Left ventricle myocardium inferior (tissue), 1 donor: Measurements from ENCODE around the gene TMEM273. TPM values are rescaled to one million over a fixed set of nuclear protein-coding genes. Genes with fewer than 3 reads are reported as not detected.

Source experiments
- DNase-seq: peaks from one replicate; pipeline ENCODE4 v3.0.0-alpha.2; 2020
- H3K27ac ChIP-seq: fragments of 200-600 bp; replicated peaks from 2 replicates; pipeline ENCODE4 v1.8.0; 2021
- H3K27me3 ChIP-seq: fragments of 200-600 bp; 2 replicates; pipeline ENCODE4 v1.8.0; 2021; ENCODE audit warnings: low read depth
- H3K36me3 ChIP-seq: fragments of 200-600 bp; 2 replicates; pipeline ENCODE4 v1.8.0; 2021
- H3K4me1 ChIP-seq: fragments of 200-600 bp; 2 replicates; pipeline ENCODE4 v1.8.0; 2021
- H3K4me3 ChIP-seq: fragments of 200-600 bp; 2 replicates; pipeline ENCODE4 v1.8.0; 2021; ENCODE audit warnings: mild to moderate bottlenecking, moderate library complexity
- H3K9me3 ChIP-seq: fragments of 200-600 bp; replicated peaks from 2 replicates; pipeline ENCODE4 v1.8.0; 2021
- intact Hi-C: fragments of 100-400 bp; cut with micrococcal nuclease; formaldehyde crosslinking; loops from one replicate; pipeline ENCODE4 v1.11.0; 2022
- long read RNA-seq: library from polyadenylated mRNA; unstranded; transcript quantifications from one replicate; pipeline ENCODE4 v2.0.0, GENCODE V29; 2021
- total RNA-seq: library from RNA; stranded (reverse); fragmentation: NEBNext Ultra II Directional; extraction: Animal tissue kit (Norgen Biotek cat#: 25700); gene quantifications from one replicate; pipeline ENCODE4 v1.2.1, GENCODE V29; 2021
- TF ChIP-seq, protein P1 (sequence below): fragments of 200-600 bp; IDR thresholded peaks from 2 replicates; pipeline ENCODE4 v1.8.0; 2021; ENCODE audit warnings: antibody characterized with exemption, mild to moderate bottlenecking, borderline replicate concordance
- donor health status: DM: no; HTN: yes; CAD: no; lungs with severe emphysema.

The TMEM273 gene, protein sequence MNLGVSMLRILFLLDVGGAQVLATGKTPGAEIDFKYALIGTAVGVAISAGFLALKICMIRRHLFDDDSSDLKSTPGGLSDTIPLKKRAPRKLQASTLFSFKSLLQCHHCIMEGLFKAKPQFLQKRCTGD
- total RNA-seq = 29.0 TPM
- long read RNA-seq, transcript TMEM273-207 (6 exons, 614 nt) = major isoform, 10 of 25 reads
- long read RNA-seq, partial matches to known transcripts = 4 of 25 reads
- long read RNA-seq, other reads (novel, unspliced or antisense) = 10 of 25 reads

DNA sequence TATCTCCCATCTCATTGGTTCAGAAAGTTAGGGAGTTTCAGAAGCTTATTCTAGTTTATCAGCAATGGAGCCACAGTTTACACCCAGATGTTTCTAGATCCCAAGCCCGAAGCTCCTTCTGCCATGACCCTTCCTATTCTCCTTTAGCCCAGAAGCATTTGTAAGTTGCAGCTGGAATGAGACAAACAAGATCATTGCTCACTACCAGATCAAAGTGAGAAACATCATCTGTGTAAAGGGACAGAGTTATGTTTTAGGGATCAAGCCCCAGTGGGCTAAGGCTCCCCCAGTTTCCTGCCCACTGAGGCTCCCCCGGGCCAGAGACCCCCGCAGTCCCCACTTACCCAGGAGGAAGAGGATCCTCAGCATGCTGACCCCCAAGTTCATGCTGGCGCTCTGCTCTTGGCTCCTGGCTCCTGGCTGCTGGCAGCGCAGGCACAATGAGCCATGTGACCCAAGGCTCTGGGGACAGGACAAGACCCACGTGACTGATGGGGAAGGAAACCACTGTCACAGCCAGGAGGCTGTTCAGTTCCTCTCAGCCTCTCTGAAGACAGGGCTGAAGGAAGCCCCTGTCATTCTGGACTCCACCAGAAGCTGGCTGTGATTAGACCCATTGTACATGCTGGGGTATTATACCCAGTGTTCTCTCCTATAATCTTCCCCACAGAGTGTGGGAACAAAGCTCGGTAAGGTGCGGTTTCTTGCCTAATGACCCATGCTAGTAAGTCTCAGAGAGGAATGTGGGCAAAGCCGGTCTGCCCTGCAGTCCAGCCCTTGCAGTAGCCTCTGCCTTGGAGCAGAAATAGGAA is at the start of gene TMEM273:
TMEM273 (minus strand) TSS at position 442 of the 812 bp plus-strand sequence; CDS start at position 387, 55 bp downstream.
- intact Hi-C loops = no loop called here
- no peaks in the 10 kb centered on the region for H3K27me3 ChIP-seq
- DNase-seq = peak; percentile 83
- TF ChIP-seq, protein P1, sequence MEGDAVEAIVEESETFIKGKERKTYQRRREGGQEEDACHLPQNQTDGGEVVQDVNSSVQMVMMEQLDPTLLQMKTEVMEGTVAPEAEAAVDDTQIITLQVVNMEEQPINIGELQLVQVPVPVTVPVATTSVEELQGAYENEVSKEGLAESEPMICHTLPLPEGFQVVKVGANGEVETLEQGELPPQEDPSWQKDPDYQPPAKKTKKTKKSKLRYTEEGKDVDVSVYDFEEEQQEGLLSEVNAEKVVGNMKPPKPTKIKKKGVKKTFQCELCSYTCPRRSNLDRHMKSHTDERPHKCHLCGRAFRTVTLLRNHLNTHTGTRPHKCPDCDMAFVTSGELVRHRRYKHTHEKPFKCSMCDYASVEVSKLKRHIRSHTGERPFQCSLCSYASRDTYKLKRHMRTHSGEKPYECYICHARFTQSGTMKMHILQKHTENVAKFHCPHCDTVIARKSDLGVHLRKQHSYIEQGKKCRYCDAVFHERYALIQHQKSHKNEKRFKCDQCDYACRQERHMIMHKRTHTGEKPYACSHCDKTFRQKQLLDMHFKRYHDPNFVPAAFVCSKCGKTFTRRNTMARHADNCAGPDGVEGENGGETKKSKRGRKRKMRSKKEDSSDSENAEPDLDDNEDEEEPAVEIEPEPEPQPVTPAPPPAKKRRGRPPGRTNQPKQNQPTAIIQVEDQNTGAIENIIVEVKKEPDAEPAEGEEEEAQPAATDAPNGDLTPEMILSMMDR = peak; percentile 41
- H3K9me3 ChIP-seq = no peaks in the 10 kb centered on the region
- peaks cover 67% of the 10 kb centered on the region for H3K4me1 ChIP-seq
- H3K36me3 ChIP-seq = no peaks in the 10 kb centered on the region
- H3K27ac ChIP-seq = peak within 1 kb of the TSS; percentile 84
- H3K4me3 ChIP-seq = peak within 1 kb of the TSS; percentile 62

DNA sequence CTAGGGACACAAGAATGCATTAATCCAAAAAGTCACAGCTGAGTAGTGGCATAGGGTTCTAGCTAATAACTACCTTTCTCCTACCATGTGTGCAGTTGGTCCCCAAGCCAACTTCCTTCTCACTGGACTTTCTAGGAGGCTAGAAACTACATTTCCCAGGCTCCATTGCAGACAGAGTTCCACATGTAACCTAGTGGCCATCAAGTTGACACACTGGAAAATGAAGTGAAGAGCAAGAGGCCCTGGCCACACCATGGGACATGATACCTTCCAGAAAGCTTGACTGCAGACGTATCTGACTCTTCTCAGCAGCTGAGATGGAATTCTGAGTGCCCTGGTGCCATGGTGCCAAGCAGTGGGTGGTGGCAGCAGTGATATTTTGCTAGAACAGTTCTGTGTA is 49.8 kb upstream of the TMEM273 start:
- no peak for DNase-seq
- intact Hi-C loops = no loop called here
- TF ChIP-seq, protein P1 = no peak

DNA sequence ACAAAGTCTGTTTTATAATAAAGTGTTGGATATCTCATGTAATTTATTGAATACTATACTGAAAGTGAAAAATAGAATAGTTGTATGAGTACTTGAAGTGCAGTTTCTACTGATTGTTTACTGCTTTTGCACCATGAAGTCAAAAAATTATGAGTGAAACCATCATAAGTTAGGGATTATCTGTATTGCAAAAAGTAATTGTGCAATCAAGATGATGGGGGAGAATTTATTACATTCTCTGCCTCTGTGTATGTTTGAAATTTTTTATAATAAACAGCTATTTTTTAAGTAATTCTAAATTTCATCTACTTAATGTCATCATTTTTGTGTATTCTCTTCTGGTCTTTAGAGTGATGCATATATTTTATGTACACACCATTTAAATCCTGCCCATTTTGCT is 47.2 kb upstream of the TMEM273 start:
- TF ChIP-seq, protein P1 = no peak
- Histone ChIP-seq H3K27ac (no peak overlapping the region), H3K4me3 (no peak overlapping the region), H3K9me3 (no peaks in the 10 kb centered on the region), H3K36me3 (no peaks in the 10 kb centered on the region), H3K27me3 (no peaks in the 10 kb centered on the region), H3K4me1 (no peaks in the 10 kb centered on the region)
- DNase-seq = no peak
- intact Hi-C loops = no loop called here

More for the DNA sequence above, 49.8 kb upstream of the TMEM273 start:
- H3K27me3 ChIP-seq = no peaks in the 10 kb centered on the region
- H3K4me1 ChIP-seq = peaks cover 24% of the 10 kb centered on the region
- H3K4me3 ChIP-seq = no peak overlapping the region
- no peaks in the 10 kb centered on the region for H3K36me3 ChIP-seq
- no peak overlapping the region for H3K27ac ChIP-seq
- H3K9me3 ChIP-seq = no peaks in the 10 kb centered on the region

DNA sequence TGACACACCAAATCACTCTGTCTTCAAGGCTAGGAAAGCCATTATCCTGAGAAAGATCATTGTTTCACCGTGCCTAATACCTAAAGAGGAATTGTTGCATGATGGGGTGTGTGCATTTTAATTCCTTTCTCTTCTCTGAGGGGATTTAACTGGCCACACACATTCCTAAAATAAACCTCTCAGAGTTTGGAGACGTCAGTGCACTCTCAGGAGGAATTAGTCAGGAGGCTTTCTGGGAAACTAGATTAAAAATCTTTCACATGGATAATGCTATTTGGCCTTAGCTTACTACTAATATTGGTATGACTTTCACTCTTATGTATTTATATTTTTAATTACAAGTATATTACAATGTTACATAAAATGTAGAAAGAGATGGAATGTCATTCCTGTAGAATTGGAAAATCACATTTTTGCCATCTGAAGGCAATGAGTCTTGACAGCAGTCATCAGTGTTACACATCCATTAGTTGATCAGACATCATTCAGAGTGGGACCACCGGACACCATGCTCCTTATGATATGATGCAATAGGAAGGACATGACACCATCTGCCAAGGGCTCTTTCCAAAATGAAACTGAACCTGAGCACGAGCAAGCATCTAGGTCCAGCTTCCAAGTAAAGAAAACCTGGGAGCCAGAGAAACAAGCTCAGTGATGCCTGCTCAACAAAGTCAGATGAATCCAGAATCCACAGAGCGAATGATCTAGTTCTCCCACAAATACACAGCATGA is 43.1 kb upstream of the TMEM273 start:
- DNase-seq = no peak
- peaks cover 8% of the 10 kb centered on the region for H3K4me1 ChIP-seq
- intact Hi-C loops = no loop called here
- no peak overlapping the region for H3K27ac ChIP-seq
- TF ChIP-seq, protein P1 = no peak
- H3K36me3 ChIP-seq = no peaks in the 10 kb centered on the region
- no peaks in the 10 kb centered on the region for H3K9me3 ChIP-seq
- H3K4me3 ChIP-seq = no peak overlapping the region
- H3K27me3 ChIP-seq = no peaks in the 10 kb centered on the region

DNA sequence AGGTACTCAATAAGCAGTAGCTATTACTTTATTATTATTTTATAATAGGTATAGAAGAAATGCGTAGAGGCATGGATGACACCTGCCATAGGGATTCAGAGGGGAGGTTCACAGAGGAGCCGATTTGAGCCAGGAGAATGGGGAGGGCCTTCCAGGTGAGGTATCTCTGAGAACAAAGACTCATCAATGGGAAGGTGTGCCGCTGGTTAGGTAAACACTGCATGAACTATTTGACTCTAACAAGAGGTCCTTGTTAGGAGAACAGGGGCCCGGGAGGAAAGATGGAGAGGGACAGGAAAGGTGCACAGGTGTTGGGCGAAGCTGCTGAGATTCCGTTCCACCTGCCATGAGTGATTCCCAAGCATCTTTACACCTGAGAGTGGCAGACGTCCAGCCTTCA is 41.8 kb upstream of the TMEM273 start:
- no peaks in the 10 kb centered on the region for H3K36me3 ChIP-seq
- H3K27ac ChIP-seq = no peak overlapping the region
- peaks cover 17% of the 10 kb centered on the region for H3K4me1 ChIP-seq
- no peaks in the 10 kb centered on the region for H3K27me3 ChIP-seq
- TF ChIP-seq, protein P1 = no peak
- DNase-seq = no peak
- no peak overlapping the region for H3K4me3 ChIP-seq
- intact Hi-C loops = no loop called here
- H3K9me3 ChIP-seq = no peaks in the 10 kb centered on the region
